CD4-positive, alpha-beta T cell treated with Interleukin-21 for 1 hour (primary cell): ENCODE results near the gene SLC12A5.
"Not testable (repeated sequence)": the region's sequence is repeated elsewhere in the genome, so short reads cannot be mapped to it uniquely, and the experiment has no call there.

ENCODE experiments used
- DNase-seq: peaks from one replicate; pipeline ENCODE4 v3.0.0-alpha.2; 2020

SLC12A5 gene

DNA sequence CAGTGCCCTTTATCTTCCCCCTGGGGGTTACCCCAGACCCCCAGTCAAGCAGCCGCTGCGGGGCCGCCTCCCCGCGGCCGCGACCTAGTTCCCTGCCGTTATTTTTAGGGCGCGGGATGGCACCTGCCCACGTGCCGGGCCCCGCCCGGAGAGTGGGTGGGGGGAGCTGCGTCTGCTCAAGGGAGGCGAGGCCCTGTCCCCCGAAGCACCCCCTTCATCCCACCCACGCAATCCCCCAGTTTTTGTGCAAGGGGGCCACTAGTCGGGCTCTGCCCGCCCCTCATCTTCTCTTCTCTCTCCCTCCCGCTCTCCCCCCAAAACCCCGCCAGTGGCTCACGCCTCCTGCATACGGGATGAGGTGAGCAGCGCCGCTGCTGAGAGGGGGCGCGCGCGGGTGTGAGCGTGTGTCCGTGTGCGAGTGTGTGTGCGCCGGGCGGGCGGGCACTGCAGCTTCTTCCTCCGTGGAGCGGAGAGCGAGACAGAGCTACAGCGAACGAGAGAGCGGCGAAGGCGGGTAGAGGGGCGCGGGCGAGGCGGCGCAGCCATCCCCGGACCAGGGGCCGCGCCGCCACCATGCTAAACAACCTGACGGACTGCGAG, at the start of gene SLC12A5:
TSS of gene SLC12A5 (plus strand) at position 444 of the 600 bp plus-strand sequence. CDS start at position 574, 130 bp downstream.
- DNase-seq, result no peak

DNA sequence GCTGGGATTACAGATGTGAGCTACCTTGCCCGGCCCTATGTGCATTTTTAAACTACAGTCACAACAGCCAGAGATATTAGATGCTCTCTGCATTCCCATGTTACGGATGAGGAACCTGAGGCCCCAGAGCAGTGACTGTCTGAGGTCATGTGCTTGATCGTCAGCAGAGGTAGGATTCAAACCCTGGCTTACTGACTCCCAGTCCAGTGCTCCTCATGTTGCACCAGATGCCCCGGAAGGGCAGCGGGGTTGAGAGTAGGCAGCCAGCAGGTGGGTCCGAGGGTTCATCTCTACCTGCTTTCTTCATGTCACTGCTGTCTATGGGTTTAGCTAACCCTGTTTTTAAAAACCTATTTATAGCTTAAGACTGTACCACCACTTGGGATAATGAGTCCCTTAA, 47.8 kb upstream of the SLC12A5 start:
- no peak for DNase-seq

DNA sequence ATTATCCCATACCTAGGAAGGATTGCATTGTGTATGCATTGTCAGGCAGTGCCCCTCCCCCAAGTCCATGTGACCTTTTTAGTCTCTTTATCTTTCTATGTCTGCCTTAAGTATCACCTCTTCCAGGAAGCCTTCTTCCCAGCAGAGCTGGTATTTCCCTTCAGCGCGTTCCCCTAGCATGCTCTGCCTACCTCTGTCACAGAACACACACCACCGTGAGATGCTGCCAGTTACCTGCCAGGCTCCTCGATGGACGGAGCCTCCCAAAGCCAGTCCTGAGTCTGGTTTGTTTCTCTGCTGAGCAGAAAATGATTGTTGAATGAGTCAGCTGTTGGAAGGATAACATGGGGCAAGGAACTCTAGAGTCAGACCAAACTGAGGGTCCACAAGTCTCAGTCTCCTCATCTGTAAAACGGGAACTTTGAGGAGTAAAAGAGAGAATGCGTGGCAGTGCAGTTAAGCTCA, 45.7 kb upstream of the SLC12A5 start:
- DNase-seq, result no peak

DNA sequence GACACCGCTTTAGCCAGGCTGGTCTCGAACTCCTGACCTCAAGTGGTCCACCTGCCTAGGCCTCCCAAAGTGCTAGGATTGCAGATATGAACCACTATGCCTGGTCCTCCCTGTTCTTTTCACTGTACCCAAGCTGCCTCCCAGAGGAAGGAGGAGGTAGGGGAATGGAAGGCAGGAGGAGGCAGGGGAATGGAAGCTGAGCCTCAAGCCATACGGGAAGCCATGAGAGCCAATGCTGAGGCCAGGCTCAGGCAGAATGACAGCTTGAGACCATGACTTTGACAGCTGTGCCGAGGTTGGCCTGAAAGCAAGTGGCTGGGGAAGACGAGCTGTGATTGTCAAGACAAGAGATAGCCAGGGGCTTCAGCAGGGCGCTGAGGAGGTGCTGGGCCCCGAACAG, 43.4 kb upstream of the SLC12A5 start:
- DNase-seq, result no peak

DNA sequence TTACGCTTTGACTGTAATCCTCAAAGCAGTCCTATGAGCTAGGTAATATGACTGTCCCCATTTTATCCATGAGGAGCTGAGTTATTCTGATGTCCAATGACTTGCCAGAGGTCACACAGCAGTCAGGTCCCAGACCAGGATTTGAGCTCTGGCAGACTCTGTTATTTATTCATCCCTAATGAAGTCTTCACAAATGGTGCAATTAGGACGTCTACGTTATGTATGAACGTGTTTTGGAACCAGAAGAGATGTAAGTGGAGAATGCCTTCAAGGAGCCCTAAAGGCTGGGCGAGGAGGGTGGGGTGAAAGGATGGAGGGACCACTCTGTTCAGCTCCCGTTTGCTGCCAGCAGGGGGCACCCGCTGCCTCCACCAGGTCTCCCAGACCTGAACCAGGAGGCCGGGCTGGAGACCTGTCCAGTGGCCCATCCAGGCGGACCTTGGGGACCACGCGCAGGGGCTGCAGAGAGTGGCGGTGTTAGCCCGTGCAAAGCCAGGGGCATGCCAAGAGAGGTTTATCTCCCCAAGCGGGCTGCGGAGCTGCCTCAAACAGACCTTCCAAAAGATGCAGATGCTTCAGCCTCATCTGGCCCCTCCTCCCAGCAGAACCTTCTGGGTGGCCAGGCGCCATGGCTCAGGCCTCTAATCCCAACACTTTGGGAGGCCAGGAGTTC, 41.8 kb upstream of the SLC12A5 start:
- DNase-seq, result peak; percentile 77

DNA sequence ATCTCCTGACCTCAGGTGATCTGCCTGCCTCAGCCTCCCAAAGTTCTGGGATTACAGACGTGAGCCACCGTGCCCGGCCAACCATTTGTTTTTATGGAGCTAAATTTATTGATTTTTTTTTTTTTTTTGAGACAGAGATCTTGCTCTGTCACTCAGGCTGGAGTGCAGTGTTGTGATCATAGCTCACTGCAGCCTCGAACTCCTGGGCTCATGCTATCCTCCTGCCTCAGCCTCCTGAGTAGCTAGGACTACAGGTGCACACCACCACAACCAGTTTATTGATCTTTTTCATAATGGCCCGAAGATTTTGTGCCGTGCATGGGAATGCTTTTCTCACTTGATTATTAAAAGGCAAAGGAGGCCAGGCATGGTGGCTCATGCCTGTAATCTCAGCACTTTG, 40.2 kb upstream of the SLC12A5 start:
- DNase-seq, result not testable (repeated sequence)

DNA sequence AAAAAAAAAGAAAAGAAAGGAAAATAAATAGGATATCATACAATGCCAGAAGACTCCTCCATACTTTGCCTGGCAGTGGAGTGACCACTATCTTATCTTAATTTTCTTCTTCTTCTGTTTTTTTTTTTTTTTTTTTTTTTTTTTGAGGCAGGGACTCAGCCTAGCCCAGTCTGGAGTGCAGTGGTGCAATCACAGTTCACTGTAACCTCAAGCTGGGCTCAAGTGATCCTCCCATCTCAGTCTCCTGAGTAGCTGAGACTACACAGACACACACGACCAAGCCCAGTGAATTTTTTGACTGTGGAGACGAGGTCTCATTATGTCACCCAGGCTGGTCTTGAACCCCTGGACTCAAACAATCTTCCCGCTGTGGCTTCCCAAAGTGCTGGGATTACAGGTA, 37.4 kb upstream of the SLC12A5 start:
- DNase-seq, result no peak

DNA sequence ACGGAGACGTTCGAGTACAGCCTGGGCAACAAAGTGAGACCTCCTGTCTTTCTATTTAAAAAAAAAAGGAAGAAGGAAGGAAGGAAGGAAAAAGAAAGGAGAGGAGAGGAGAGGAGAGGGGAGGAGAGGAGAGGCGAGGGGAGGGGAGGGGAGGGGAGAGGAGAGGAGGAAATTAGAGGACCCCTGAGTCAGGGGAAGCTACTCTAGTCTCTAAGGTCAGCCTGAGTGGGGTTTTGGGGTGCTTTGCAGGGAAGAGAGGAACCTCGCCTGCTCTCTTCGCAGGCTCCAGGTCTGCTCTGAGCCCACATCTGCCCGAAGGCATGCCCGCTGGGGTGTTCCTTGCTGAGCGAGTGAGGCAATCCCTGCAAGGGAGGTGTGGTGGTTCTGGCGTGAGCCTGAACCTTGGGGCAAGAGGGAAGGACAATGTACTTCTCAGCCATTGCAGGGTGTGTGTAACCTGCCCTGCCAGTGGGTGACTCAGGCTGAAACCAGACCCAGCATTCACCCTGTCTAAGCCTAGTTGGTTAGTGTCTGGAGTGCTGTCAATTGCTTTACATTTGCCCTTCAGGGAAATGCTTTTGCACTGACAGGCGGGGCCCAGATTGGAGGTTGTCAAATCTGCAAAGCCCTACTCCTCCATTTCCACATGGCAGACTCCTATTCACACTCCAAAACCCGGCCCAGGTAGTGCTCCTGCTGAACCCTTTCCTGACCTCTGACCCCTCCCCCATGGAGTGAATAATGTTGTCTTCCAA, 35.6 kb upstream of the SLC12A5 start:
- DNase-seq, result no peak

DNA sequence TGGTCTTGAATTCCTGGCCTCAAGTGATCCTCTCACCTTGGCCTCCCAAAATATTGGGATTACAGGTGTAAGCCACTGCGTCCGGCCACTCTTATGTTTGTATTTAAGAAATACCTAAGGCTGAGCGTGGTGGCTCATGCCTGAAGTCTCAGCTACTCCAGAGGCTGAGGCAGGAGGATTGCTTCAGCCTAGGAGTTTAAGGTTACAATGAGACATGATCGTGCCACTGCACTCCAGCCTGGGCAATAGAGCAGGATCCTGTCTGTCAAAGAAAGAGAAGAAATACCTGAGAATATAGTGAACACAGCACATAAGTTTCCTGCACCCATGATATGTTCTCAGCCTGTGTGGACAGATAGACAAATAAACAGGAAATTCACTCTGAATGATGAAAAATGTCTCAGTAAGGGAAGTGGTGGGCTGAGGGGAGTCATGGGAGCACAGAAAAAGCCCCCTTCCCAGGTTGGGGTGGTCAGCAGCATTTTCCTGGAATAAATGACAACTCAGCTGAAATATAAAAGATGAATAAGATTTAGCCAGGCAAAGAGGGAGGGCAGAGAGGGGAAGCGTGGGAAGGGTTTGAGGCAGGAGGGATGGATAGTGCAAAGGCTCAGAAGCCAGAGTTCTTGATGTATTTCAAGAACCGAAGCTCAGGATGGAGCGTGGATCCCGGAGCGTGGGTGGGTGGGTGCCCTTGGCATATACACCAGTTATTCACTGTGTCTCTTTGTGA, 34.1 kb upstream of the SLC12A5 start:
- no peak for DNase-seq

DNA sequence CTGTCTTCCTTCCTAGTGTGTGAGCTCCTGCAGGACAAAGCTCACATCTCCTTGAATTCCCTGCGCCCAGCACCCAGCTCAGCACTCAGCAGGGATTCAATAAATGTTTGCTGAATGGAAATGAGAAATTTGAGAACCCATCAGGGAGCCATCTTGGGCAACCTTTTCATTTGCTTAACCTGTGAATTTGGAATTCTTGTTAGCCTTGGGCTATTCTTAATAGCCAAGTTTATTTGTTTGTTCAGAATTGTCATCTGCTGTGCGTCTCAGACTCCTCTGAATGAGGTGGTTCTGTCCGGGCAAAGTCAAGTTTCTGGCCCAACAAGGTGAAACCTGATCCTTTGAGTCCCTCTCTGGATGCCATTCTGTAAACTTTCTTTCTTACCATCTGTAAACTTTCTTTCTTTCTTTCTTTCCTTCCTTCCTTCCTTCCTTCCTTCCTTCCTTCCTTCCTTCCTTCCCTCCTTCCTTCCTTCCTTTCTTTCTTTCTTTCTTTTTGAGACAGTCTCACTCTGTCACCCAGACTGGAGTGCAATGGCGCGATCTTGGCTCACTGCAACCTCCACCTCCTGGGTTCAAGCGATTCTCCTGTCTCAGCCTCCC, 33.4 kb upstream of the SLC12A5 start:
- DNase-seq, result not testable (repeated sequence)

DNA sequence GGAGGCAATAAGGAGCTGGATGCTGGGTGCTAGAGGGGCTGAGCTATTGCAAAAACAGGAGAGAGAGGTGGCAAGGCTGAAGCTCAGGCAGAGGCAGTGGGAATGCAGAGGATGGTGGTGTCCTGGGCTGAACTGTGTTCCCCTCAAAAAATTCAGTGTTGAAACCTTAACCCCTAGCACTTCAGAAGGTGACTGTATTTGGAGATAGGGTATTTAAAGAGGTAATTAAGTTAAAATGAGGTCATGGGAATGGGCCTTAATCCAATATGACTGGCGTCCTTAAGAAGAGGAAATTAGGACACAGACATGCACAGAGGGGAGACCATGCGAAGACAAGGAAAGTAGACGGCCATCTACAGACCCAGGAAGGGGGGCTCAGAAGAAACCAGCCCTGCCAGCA, 31.8 kb upstream of the SLC12A5 start:
- DNase-seq, result no peak

DNA sequence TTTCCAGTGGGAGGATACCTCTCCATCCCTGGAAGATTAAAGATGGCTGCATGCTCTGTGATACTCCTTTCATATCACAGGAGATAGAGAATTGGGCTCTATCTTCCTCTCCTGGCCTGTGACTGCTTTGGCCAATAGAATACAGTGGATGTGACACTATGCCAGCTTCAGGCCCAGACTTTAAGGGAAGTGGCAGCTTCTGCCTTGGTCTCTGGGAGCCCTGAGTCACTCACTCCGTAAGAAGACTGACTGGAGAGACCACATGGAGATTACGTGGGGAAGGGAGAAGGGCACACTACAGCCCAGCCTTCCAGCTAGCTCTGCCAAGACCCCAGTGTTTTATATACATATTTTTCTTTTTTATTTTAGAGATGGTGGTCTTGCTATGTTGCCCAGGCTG, 30.7 kb upstream of the SLC12A5 start:
- no peak for DNase-seq

DNA sequence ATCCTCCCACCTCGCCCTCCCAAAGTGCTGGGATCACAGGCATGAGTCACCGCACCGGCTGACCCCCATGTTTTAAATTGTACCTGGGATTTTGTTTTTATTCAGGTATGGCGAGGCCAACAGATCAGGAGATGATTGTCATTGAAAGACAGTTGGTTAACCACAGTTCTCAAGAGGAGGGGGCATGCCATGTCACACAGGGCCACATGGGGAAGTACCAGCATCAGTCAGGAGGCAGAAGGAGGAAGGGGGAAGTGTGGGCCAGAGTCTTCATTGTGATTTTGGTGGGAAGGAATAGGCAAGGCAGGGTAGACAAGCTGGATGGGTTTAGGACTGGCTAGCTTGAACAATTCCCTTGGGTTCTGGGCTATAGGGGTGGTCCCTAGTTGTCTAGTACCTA, 30.3 kb upstream of the SLC12A5 start:
- peak; percentile 28 for DNase-seq

DNA sequence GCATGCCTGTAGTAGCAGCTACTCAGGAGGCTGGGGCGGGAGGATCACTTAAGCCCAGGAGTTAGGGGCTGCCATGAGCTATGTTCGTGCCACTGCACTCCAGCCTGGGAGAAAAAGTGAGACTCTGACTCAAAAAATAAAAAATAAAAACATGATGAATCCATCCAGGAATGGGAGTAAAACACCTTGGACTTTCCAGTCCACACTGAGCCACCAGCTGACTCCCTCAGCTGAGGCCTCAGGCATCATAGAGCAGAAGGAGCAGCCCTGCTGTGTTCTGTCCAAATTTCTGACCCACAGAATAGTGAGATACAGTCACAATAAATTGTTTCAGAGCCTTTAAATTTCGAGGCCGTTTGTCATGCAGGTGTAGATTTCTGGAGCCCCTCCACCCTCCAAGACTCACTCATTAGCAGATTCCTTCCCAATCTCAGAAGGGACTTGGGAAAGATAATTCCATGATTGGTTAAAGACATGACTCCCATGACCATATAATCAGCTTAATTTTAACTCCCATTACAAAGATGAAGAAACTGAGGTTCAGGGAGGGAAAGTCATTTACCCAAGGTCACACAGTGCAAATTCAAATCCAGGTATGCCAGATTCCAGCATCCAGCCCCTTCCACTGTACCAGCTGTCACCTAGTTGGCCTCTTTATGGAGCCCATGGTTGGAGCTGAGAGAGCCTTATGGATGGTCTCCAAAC, 29.3 kb upstream of the SLC12A5 start:
- no peak for DNase-seq

DNA sequence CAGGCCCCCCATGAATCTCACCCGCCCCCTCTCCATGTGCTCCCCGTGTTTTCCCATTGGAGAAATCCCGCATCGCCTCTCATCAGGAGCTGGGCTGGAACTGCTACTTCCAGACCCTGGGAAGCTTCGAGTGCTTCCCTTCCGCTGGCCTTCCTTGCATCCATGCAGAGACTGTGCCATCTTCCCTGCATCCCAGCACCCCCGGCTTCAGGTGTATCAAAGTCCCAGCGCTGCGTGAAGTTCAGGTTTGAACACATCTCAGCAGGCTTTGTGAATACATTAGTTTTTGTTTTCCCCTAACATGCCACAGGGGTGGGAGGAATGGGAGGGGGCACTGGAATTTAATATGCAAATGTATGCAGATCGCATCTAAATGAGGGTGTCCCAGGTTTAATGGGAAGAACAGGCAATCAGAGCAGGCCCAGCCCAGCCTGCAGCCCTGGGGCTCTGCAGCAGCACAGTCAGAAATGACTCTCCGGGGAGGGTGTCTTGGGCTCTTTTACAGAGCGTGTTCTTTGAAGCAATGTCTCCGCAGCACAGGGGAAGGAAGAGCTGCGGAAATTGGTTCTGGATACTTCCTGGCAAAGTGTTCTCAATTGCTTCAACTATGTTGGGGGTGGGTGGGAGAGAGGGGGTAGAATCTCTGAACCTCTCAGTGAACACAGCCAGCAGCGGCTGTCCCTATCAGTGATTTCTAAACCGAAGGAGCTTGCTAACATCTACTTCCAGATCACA, 28.6 kb upstream of the SLC12A5 start:
- no peak for DNase-seq

DNA sequence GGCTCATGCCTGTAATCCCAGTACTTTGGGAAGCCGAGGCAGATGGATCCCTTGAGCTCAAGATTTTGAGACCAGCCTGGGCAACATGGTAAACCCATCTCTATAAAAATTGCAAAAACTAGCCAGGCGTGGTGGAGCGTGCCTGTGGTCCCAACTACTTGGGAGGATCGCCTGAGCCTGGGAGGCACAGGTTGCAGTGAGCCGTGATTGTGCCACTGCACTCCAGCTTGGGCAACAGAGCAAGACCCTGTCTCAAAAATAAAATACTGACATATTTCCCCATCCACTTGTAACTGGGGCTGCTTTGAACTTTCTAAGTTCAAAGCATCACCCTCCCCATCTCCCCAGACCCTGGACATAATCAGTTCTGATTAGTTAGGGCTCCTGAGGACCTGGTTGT, 27.5 kb upstream of the SLC12A5 start:
- DNase-seq, result no peak

DNA sequence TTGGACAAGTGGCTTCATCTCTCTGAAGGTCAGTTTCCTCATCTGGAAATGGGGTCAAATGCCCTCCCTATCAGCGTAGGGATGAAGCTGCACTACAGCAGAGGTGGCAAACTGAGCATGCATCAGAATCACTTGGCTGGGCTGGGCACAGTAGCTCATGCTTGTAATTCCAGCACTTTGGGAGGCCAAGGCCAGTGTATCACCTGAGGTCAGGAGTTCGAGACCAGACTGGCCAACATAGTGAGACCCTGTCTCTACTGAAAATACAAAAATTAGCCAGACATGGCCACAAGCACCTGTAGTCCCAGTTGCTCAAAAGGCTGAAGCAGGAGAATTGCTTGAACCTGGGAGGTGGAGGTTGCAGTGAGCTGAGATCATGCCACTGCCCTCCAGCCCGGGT, 27.0 kb upstream of the SLC12A5 start:
- no peak for DNase-seq

DNA sequence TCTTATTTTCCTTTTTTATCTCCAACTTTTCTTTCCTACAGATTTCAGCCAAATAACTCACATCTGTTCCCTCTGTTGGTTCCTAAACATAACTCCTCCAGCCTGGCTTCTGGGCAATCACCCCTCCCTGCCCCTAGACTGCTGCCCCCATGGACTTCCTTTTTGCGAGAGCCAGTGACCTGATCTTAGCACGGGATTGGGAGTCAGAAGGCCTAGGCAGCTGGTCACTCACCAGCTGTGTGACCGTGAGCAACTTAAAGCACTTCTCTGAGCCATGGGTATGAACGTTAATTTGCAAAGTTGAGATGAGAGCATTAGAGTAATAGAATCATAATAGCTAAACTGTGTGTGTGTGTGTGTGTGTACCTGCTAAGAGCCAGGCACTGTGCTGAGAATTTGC, 24.8 kb upstream of the SLC12A5 start:
- DNase-seq, result no peak

DNA sequence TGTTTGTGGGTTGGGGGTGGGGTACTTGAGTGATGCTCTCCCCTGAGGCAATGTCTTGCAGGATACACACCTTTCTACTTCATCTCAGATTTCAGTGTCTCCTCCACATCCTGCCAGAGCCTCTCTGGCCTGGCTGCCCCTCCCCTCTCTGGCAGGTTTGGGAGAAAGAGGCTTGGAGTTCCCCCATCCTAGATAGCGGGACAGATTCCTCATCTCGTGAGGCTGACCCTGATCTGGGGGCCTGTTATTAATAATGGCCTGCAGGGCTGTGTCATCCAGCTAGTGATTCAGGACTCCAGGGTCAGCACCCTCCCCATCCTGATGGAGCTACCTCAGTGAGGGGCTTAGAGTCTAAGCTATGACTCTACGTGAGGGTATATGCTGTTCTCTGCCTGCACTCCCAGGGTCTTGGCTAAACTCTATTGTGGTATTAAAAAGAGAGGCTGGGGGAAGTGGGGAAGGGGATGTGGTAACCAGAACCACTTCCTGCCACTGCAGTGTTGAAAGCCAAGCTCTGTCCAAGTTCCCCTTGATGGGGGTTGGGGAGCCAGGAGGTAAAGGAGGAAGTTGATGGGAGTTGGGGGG, 24.0 kb upstream of the SLC12A5 start:
- peak; percentile 62 for DNase-seq

DNA sequence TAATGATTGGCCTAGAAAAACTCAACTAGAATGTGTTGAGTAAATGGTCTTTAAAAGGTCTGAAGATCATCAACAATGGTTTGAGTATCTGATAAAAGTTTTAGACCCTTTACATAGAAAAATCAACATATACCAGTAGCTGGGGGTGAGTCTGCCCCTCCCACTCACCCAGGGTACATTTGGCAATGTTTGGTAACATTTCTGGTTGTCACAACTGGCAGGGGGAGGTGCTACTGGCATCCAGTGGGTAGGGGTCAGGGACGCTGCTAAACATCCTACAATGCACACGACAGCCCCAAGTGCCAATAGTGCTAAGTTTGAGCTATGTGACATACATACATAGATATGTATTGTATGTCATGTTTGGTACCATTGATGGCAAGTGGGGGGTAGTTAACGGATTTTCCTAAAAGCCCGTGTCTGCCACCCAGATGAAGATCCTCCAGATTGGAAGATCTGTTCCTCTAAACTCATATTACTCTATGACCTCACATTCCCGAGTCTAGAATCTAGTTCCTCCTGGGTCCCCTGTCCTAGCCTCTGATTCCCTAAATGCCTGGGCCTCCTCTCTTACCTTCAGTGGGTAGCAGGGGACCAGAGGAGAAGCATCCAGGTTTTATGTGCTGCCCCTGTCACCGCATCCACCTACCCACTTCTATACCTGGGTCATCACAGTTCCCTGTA, 22.9 kb upstream of the SLC12A5 start:
- DNase-seq, result no peak

DNA sequence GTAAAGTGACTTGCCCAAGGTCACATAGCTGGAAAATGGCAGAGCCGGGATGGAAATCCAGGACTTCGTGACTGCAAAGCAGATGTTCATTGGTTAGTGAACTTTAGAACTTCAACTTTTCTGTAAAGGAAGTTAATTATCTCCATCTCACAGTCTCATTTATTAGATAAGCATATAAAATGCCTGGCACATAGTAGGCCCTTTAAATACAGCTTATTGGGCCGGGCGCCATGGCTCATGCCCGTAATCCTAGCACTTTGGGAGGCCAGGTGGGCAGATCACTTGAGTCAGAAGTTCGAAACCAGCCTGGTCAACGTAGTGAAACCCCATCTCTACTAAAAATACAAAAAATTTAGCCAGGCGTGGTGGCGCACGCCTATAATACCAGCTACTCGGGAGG, 22.1 kb upstream of the SLC12A5 start:
- no peak for DNase-seq
